Calu3 (cell line): Measurements from ENCODE around the gene PDE6A. TPM values are rescaled to one million over a fixed set of nuclear protein-coding genes. Genes with fewer than 3 reads are reported as not detected.

Source experiments
- BruUV-seq: library from RNA; stranded (reverse); fragments of 400-500 nt; replicated peaks from 2 replicates; lab custom pipeline; 2021; lab: Mats Ljungman, UMichigan
- CTCF ChIA-PET: fragments of 300-600 bp; sonication (Branson Sonifier 250); formaldehyde crosslinking; loops from one replicate; lab custom pipeline; 2022; ENCODE audit warnings: antibody characterized with exemption; lab: Charles Lee
- DNase-seq: peaks from one replicate; pipeline ENCODE4 v3.0.0; 2022
- H3K27ac Mint-ChIP-seq: one replicate; pipeline ENCODE4 v1.8.0; 2022; ENCODE audit warnings: mixed read lengths; ENCODE audit not compliant: unreplicated experiment
- H3K27me3 Mint-ChIP-seq: one replicate; pipeline ENCODE4 v1.8.0; 2022; ENCODE audit warnings: mixed read lengths; ENCODE audit not compliant: unreplicated experiment
- H3K36me3 Mint-ChIP-seq: one replicate; pipeline ENCODE4 v1.8.0; 2022; ENCODE audit warnings: mild to moderate bottlenecking, moderate library complexity, mixed read lengths; ENCODE audit not compliant: insufficient read depth, unreplicated experiment
- H3K4me1 Mint-ChIP-seq: one replicate; pipeline ENCODE4 v1.8.0; 2022; ENCODE audit warnings: mild to moderate bottlenecking, low read depth, mixed read lengths; ENCODE audit not compliant: unreplicated experiment
- H3K4me3 Mint-ChIP-seq: one replicate; pipeline ENCODE4 v1.8.0; 2022; ENCODE audit warnings: mild to moderate bottlenecking, low read depth, moderate library complexity, mixed read lengths; ENCODE audit not compliant: unreplicated experiment
- H3K9me3 Mint-ChIP-seq: one replicate; pipeline ENCODE4 v1.8.0; 2022; ENCODE audit warnings: low read depth, mixed read lengths; ENCODE audit not compliant: unreplicated experiment
- CTCF ChIP-seq: fragments of 200-600 bp; IDR thresholded peaks from one replicate; pipeline ENCODE4 v1.8.0; 2022; ENCODE audit warnings: antibody characterized with exemption; ENCODE audit not compliant: unreplicated experiment
- intact Hi-C: fragments of 100-400 bp; cut with micrococcal nuclease; formaldehyde crosslinking; loops from one replicate; pipeline ENCODE4 v1.10.0; 2022; ENCODE audit not compliant: unreplicated experiment
- total RNA-seq: library from RNA; stranded (reverse); gene quantifications from 2 replicates; pipeline ENCODE4 v1.2.3, GENCODE V29; 2022

PDE6A gene
- total RNA-seq, 1 experiment from 2014 or later, result not detected

DNA sequence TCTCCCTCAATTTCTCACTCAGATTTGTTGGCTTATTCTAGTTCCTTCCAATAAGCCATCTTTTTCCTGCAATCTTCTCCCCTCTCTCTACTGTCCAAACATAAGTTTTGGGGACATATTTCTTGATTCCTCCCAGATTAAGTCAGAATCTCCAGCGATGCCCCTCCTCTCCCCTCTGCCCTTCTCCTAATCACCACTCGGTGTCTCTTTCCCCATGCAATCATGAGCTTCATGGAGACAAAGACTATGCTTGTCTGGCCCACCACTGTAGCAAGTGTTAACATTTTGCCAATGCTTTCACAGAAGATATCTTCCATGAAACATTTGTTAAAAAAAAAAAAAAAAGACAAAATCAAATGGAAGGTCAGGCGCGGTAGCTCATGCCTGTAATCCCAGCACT lies 42.4 kb downstream of the PDE6A start:
- BruUV-seq, result no TSS peak

GRCh38 chr5:149901511-149901910 lies 43.1 kb downstream of the PDE6A start:
- CTCF ChIA-PET, result interaction anchor here (1.0 kb wide), 3 partner anchors 57 to 89 kb away, joined by 6 to 23 read pairs (median 8); partner anchors contain the start of gene SLC26A2
- BruUV-seq, result no TSS peak

More for the DNA sequence above, 42.4 kb downstream of the PDE6A start:
- DNase-seq, result no peak
- TF ChIP-seq CTCF, result no peak
- CTCF ChIA-PET, result interaction anchor here (0.7 to 1.2 kb wide), 7 partner anchors 49 to 1386 kb away, joined by 3 to 23 read pairs (median 5); partner anchors contain the start of gene SLC26A2
- H3K36me3 Mint-ChIP-seq, result no peaks in the 10 kb centered on the region
- no peak overlapping the region for H3K27ac Mint-ChIP-seq
- H3K9me3 Mint-ChIP-seq, result no peaks in the 10 kb centered on the region
- H3K4me3 Mint-ChIP-seq, result no peak overlapping the region
- peaks cover 7% of the 10 kb centered on the region for H3K4me1 Mint-ChIP-seq
- intact Hi-C loops, result loop anchor here (1.0 kb wide), 1 partner anchor 60 kb away; no protein-coding TSS in a partner anchor
- H3K27me3 Mint-ChIP-seq, result no peaks in the 10 kb centered on the region

GRCh38 chr5:149900390-149900789 lies 44.2 kb downstream of the PDE6A start:
- Mint-ChIP-seq H3K27ac (no peak overlapping the region), H3K4me3 (no peak overlapping the region), H3K9me3 (no peaks in the 10 kb centered on the region), H3K27me3 (no peaks in the 10 kb centered on the region), H3K4me1 (peaks cover 14% of the 10 kb centered on the region), H3K36me3 (no peaks in the 10 kb centered on the region)
- CTCF ChIA-PET, result no interaction called here
- no peak for DNase-seq
- no peak for TF ChIP-seq CTCF
- no TSS peak for BruUV-seq
- intact Hi-C loops, result no loop called here

More at GRCh38 chr5:149901511-149901910, 43.1 kb downstream of the PDE6A start:
- TF ChIP-seq CTCF, result no peak
- Mint-ChIP-seq H3K27ac (no peak overlapping the region), H3K4me1 (peaks cover 7% of the 10 kb centered on the region), H3K4me3 (no peak overlapping the region), H3K27me3 (no peaks in the 10 kb centered on the region), H3K9me3 (no peaks in the 10 kb centered on the region), H3K36me3 (no peaks in the 10 kb centered on the region)
- intact Hi-C loops, result no loop called here
- no peak for DNase-seq

- no peak overlapping the region for H3K4me3 Mint-ChIP-seq
These were observed 45.8 kb downstream of the PDE6A start for GRCh38 chr5:149898811-149899210.

More at GRCh38 chr5:149898811-149899210, 45.8 kb downstream of the PDE6A start:
- Mint-ChIP-seq H3K27ac (no peak overlapping the region), H3K27me3 (no peaks in the 10 kb centered on the region), H3K9me3 (no peaks in the 10 kb centered on the region), H3K4me1 (peaks cover 14% of the 10 kb centered on the region), H3K36me3 (no peaks in the 10 kb centered on the region)
- CTCF ChIA-PET, result interaction anchor here (0.6 kb wide), 2 partner anchors 69 to 308 kb away, joined by 3 read pairs; no protein-coding TSS in a partner anchor
- TF ChIP-seq CTCF, result no peak
- DNase-seq, result no peak
- intact Hi-C loops, result no loop called here
- BruUV-seq, result no TSS peak
